Caco-2 (cell line): ENCODE data around the gene FTSJ1. TPM values are rescaled to one million over a fixed set of nuclear protein-coding genes. Genes with fewer than 3 reads are reported as not detected.

ENCODE experiments used
- BruUV-seq: library from RNA; stranded (reverse); fragments of 400-500 nt; replicated peaks from 2 replicates; lab custom pipeline; 2021; lab: Mats Ljungman, UMichigan
- CTCF ChIA-PET: fragments of 300-600 bp; sonication (Branson Sonifier 250); formaldehyde crosslinking; loops from one replicate; lab custom pipeline; 2022; ENCODE audit warnings: antibody characterized with exemption; lab: Charles Lee
- POLR2A ChIA-PET: fragments of 300-600 bp; sonication (Branson Sonifier 250); formaldehyde crosslinking; loops from one replicate; lab custom pipeline; 2022; ENCODE audit warnings: antibody characterized with exemption; lab: Charles Lee
- DNase-seq, 2 experiments: peaks; one replicate each; pipeline versions ENCODE4 v3.0.0 to v3.0.0-alpha.2; 2020 to 2022
- H3K27me3 ChIP-seq: replicated peaks from 2 replicates; pipeline ENCODE4 v1.6.0; 2011; ENCODE audit warnings: low read length; ENCODE audit not compliant: control insufficient read depth, insufficient read depth
- H3K36me3 ChIP-seq: 2 replicates; pipeline ENCODE4 v1.5.1; 2011; ENCODE audit warnings: low read length; ENCODE audit not compliant: control insufficient read depth, insufficient read depth
- H3K4me1 ChIP-seq: fragments of 250-450 bp; sonication (Bioruptor Pico); 2 replicates; pipeline ENCODE4 v1.5.1; 2020; ENCODE audit warnings: mild to moderate bottlenecking
- H3K4me3 ChIP-seq: 2 replicates; pipeline ENCODE4 v1.5.1; 2011; ENCODE audit warnings: low read depth, mild to moderate bottlenecking, control low read depth, low read length
- H3K9me3 ChIP-seq: fragments of 250-450 bp; sonication (Bioruptor Pico); 2 replicates; pipeline ENCODE4 v1.5.1; 2020; ENCODE audit warnings: mild to moderate bottlenecking, moderate library complexity
- H3K27ac Mint-ChIP-seq: one replicate; pipeline ENCODE4 v1.8.0; 2022; ENCODE audit warnings: mixed read lengths; ENCODE audit not compliant: unreplicated experiment
- H3K27me3 Mint-ChIP-seq: one replicate; pipeline ENCODE4 v1.8.0; 2022; ENCODE audit warnings: mixed read lengths; ENCODE audit not compliant: insufficient read depth, unreplicated experiment
- H3K36me3 Mint-ChIP-seq: one replicate; pipeline ENCODE4 v1.8.0; 2022; ENCODE audit warnings: mild to moderate bottlenecking, mixed read lengths; ENCODE audit not compliant: insufficient read depth, unreplicated experiment
- H3K4me1 Mint-ChIP-seq: one replicate; pipeline ENCODE4 v1.8.0; 2022; ENCODE audit warnings: low read depth, mixed read lengths; ENCODE audit not compliant: unreplicated experiment
- H3K4me3 Mint-ChIP-seq: one replicate; pipeline ENCODE4 v1.8.0; 2022; ENCODE audit warnings: mild to moderate bottlenecking, moderate library complexity, mixed read lengths; ENCODE audit not compliant: unreplicated experiment
- H3K9me3 Mint-ChIP-seq: one replicate; pipeline ENCODE4 v1.8.0; 2022; ENCODE audit warnings: mixed read lengths; ENCODE audit not compliant: unreplicated experiment
- CTCF ChIP-seq, 2 experiments: fragments of 200-600 bp in 1 of 2; IDR thresholded peaks; 1 replicate in 1 of 2; 2 replicates in 1 of 2; pipeline versions ENCODE4 v1.5.1 to v1.8.0; 2011 to 2022; ENCODE audit warnings: antibody characterized with exemption in 1 of 2, control low read depth in 1 of 2, inconsistent platforms in 1 of 2, low read depth in 1 of 2, low read length in 1 of 2, mild to moderate bottlenecking in 1 of 2, moderate library complexity in 1 of 2; ENCODE audit not compliant: insufficient read depth in 1 of 2, severe bottlenecking in 1 of 2, unreplicated experiment in 1 of 2
- intact Hi-C: fragments of 100-400 bp; cut with micrococcal nuclease; formaldehyde crosslinking; loops from one replicate; pipeline ENCODE4 v1.10.0; 2022; ENCODE audit not compliant: unreplicated experiment
- total RNA-seq: library from RNA; stranded (reverse); gene quantifications from 2 replicates; pipeline ENCODE4 v1.2.3, GENCODE V29; 2022

The FTSJ1 gene
- total RNA-seq, 1 experiment from 2014 or later = 41.1 TPM

GRCh38 chrX:48514126-48514806, 38.3 kb downstream of the FTSJ1 start:
- peaks cover 7% of the 10 kb centered on the region for H3K36me3 Mint-ChIP-seq
- CTCF ChIA-PET = no interaction called here
- POLR2A ChIA-PET = no interaction called here
- H3K9me3 ChIP-seq = no peaks in the 10 kb centered on the region
- no TSS peak for BruUV-seq
- no peak overlapping the region for H3K4me3 ChIP-seq
- no peak for TF ChIP-seq CTCF (IDR thresholded peaks at IDR 0.05; ENCODE audit: insufficient read depth in 1 of 2, low read depth in 1 of 2, low read length in 1 of 2, severe bottlenecking in 1 of 2, unreplicated experiment in 1 of 2)
- intact Hi-C loops = no loop called here
- no peaks in the 10 kb centered on the region for H3K4me1 Mint-ChIP-seq
- H3K4me1 ChIP-seq = no peaks in the 10 kb centered on the region
- no peak for DNase-seq
- no peaks in the 10 kb centered on the region for H3K27me3 ChIP-seq
- no peaks in the 10 kb centered on the region for H3K27me3 Mint-ChIP-seq
- H3K27ac Mint-ChIP-seq = no peak overlapping the region
- H3K36me3 ChIP-seq = no peaks in the 10 kb centered on the region
- no peaks in the 10 kb centered on the region for H3K9me3 Mint-ChIP-seq
- no peak overlapping the region for H3K4me3 Mint-ChIP-seq

- no peak for DNase-seq
- H3K36me3 Mint-ChIP-seq = peaks cover 4% of the 10 kb centered on the region
- intact Hi-C loops = no loop called here
- Histone ChIP-seq H3K4me1 (no peaks in the 10 kb centered on the region), H3K27me3 (no peaks in the 10 kb centered on the region), H3K36me3 (no peaks in the 10 kb centered on the region), H3K4me3 (no peak overlapping the region), H3K9me3 (no peaks in the 10 kb centered on the region)
- no peak overlapping the region for H3K4me3 Mint-ChIP-seq
- no peaks in the 10 kb centered on the region for H3K9me3 Mint-ChIP-seq
- BruUV-seq = no TSS peak
- H3K27ac Mint-ChIP-seq = no peak overlapping the region
- no peaks in the 10 kb centered on the region for H3K4me1 Mint-ChIP-seq
- no peaks in the 10 kb centered on the region for H3K27me3 Mint-ChIP-seq
- TF ChIP-seq CTCF (IDR thresholded peaks at IDR 0.05; ENCODE audit: insufficient read depth in 1 of 2, low read depth in 1 of 2, low read length in 1 of 2, severe bottlenecking in 1 of 2, unreplicated experiment in 1 of 2) = no peak
- CTCF ChIA-PET = no interaction called here
- POLR2A ChIA-PET = no interaction called here
Measured at GRCh38 chrX:48514868-48515460, 39.0 kb downstream of the FTSJ1 start.

GRCh38 chrX:48515842-48516241, 39.8 kb downstream of the FTSJ1 start:
- TF ChIP-seq CTCF (IDR thresholded peaks at IDR 0.05; ENCODE audit: insufficient read depth in 1 of 2, low read depth in 1 of 2, low read length in 1 of 2, severe bottlenecking in 1 of 2, unreplicated experiment in 1 of 2) = no peak
- BruUV-seq = no TSS peak
- no peaks in the 10 kb centered on the region for H3K27me3 Mint-ChIP-seq
- no peaks in the 10 kb centered on the region for H3K9me3 Mint-ChIP-seq
- H3K4me3 ChIP-seq = no peak overlapping the region
- CTCF ChIA-PET = no interaction called here
- no peak for DNase-seq
- intact Hi-C loops = no loop called here
- H3K36me3 Mint-ChIP-seq = peaks cover 4% of the 10 kb centered on the region
- H3K4me1 Mint-ChIP-seq = peaks cover 5% of the 10 kb centered on the region
- POLR2A ChIA-PET = no interaction called here
- H3K4me1 ChIP-seq = no peaks in the 10 kb centered on the region
- H3K27me3 ChIP-seq = no peaks in the 10 kb centered on the region
- no peaks in the 10 kb centered on the region for H3K36me3 ChIP-seq
- no peak overlapping the region for H3K4me3 Mint-ChIP-seq
- H3K27ac Mint-ChIP-seq = no peak overlapping the region
- H3K9me3 ChIP-seq = no peaks in the 10 kb centered on the region
